Epithelial cell of proximal tubule (primary cell): ENCODE measurements around the gene VDAC1. TPM values are rescaled to one million over a fixed set of nuclear protein-coding genes. Genes with fewer than 3 reads are reported as not detected.
"Not testable (repeated sequence)": the region's sequence is repeated elsewhere in the genome, so short reads cannot be mapped to it uniquely, and the experiment has no call there.

Source experiments
- DNase-seq: peaks from one replicate; pipeline ENCODE4 v3.0.0-alpha.2; 2011; ENCODE audit warnings: low read depth
- H3K4me3 ChIP-seq: 2 replicates; pipeline ENCODE4 v1.5.1; 2011; ENCODE audit warnings: low read depth, mild to moderate bottlenecking, low read length
- CTCF ChIP-seq: conservative IDR thresholded peaks from 2 replicates; pipeline ENCODE4 v1.5.1; 2012; ENCODE audit warnings: low read depth, mild to moderate bottlenecking, low read length
- total RNA-seq: library from RNA; depleted of rRNA; stranded (reverse); fragments of >200 nt; gene quantifications from 2 replicates; pipeline ENCODE4 v1.2.3, GENCODE V29; 2015

The VDAC1 gene
- total RNA-seq, 1 donor from 2014 or later = 295 TPM

GRCh38 chr5:133938929-133939328 lies 65.8 kb downstream of the VDAC1 start:
- DNase-seq = no peak
- H3K4me3 ChIP-seq = no peak overlapping the region
- no peak for TF ChIP-seq CTCF

GRCh38 chr5:133938039-133938821 lies 66.5 kb downstream of the VDAC1 start:
- DNase-seq = no peak
- no peak overlapping the region for H3K4me3 ChIP-seq
- no peak for TF ChIP-seq CTCF

- not testable (repeated sequence) for DNase-seq, H3K4me3 ChIP-seq
These were observed 67.1 kb downstream of the VDAC1 start for GRCh38 chr5:133937628-133938027.

GRCh38 chr5:133936651-133937015 lies 68.1 kb downstream of the VDAC1 start:
- no peak for TF ChIP-seq CTCF
- no peak for DNase-seq
- no peak overlapping the region for H3K4me3 ChIP-seq

GRCh38 chr5:133935991-133936650 lies 68.7 kb downstream of the VDAC1 start:
- H3K4me3 ChIP-seq, DNase-seq: not testable (repeated sequence)

- no peak for TF ChIP-seq CTCF
- no peak overlapping the region for H3K4me3 ChIP-seq
- no peak for DNase-seq
These were observed 69.2 kb downstream of the VDAC1 start for GRCh38 chr5:133935667-133935940.

- no peak overlapping the region for H3K4me3 ChIP-seq
- DNase-seq = no peak
- TF ChIP-seq CTCF = no peak
These were observed 69.7 kb downstream of the VDAC1 start for GRCh38 chr5:133934822-133935666.

GRCh38 chr5:133934311-133934710 lies 70.5 kb downstream of the VDAC1 start:
- no peak for DNase-seq
- no peak for TF ChIP-seq CTCF
- H3K4me3 ChIP-seq = no peak overlapping the region
